HepG2 (cell line): ENCODE data around the gene TMBIM4. TPM values are rescaled to one million over a fixed set of nuclear protein-coding genes. Genes with fewer than 3 reads are reported as not detected.

Experiments used
- CBX2 ChIP-seq, 2 experiments: fragments of 200-600 bp in 1 of 2; sonication (generic); formaldehyde crosslinking in 1 of 2; IDR thresholded peaks; 2 replicates each; pipeline versions ENCODE4 v1.7.0 to v1.8.1; 2018 to 2022; ENCODE audit warnings: low read depth in 2 of 2, low read length in 1 of 2, mild to moderate bottlenecking in 1 of 2, missing genetic modification reagents in 1 of 2
- CREBL2 ChIP-seq: sonication (generic); formaldehyde crosslinking; IDR thresholded peaks from 2 replicates; pipeline ENCODE4 v1.8.1; 2023; ENCODE audit warnings: missing genetic modification reagents, mild to moderate bottlenecking, borderline replicate concordance
- E2F5 ChIP-seq: sonication (generic); formaldehyde crosslinking; conservative IDR thresholded peaks from 2 replicates; pipeline ENCODE4 v1.4.0; 2020; ENCODE audit warnings: missing genetic modification reagents
- FOXP4 ChIP-seq: sonication (generic); formaldehyde crosslinking; IDR thresholded peaks from 2 replicates; pipeline ENCODE4 v1.4.0; 2020; ENCODE audit warnings: missing genetic modification reagents
- NCOA5 ChIP-seq: sonication (generic); formaldehyde crosslinking; IDR thresholded peaks from 2 replicates; pipeline ENCODE4 v1.4.0; 2020; ENCODE audit warnings: missing genetic modification reagents
- ZGPAT ChIP-seq: IDR thresholded peaks from 2 replicates; pipeline ENCODE4 v1.6.1; 2016; ENCODE audit warnings: mild to moderate bottlenecking
- ZHX2 ChIP-seq, 2 experiments: sonication (generic) in 1 of 2; formaldehyde crosslinking in 1 of 2; IDR thresholded peaks; 2 replicates each; pipeline versions ENCODE4 v1.6.1 to v1.9.0; 2014 to 2022; ENCODE audit warnings: antibody characterized with exemption in 1 of 2, borderline replicate concordance in 1 of 2, inconsistent platforms in 1 of 2, low read depth in 1 of 2, missing genetic modification reagents in 1 of 2
- ZNF879 ChIP-seq: sonication (generic); formaldehyde crosslinking; IDR thresholded peaks from 2 replicates; pipeline ENCODE4 v1.8.1; 2023; ENCODE audit warnings: missing genetic modification reagents
- polyA plus RNA-seq, 8 experiments: library from polyadenylated mRNA; depleted of rRNA in 3 of 8; stranded (reverse) in 7 of 8; unstranded in 1 of 8; fragments of >200 nt; fragmentation: Illumina TruSeq in 4 of 8; extraction: Trizol in 4 of 8; gene quantifications; 2 replicates each; pipeline versions ENCODE4 v1.2.1 to v1.2.3, GENCODE V29; 2011 to 2016; ENCODE audit warnings: low read depth in 4 of 8, missing spikeins in 1 of 8, mixed read lengths in 1 of 8; ENCODE audit not compliant: insufficient read depth in 1 of 8
- total RNA-seq, 5 experiments: library from RNA; depleted of rRNA; stranded (reverse); fragments of >200 nt; fragmentation: Illumina TruSeq; extraction: Trizol; gene quantifications; 2 replicates each; pipeline ENCODE4 v1.2.3, GENCODE V29; 2016; ENCODE audit warnings: low read depth in 1 of 5
- TF ChIP-seq, protein P1 (sequence below): sonication (generic); formaldehyde crosslinking; IDR thresholded peaks from 2 replicates; pipeline ENCODE4 v1.5.0; 2020; ENCODE audit warnings: mild to moderate bottlenecking, missing genetic modification reagents
- TF ChIP-seq, protein P2 (sequence below): sonication (generic); formaldehyde crosslinking; IDR thresholded peaks from 2 replicates; pipeline ENCODE4 v1.5.0; 2020; ENCODE audit warnings: missing genetic modification reagents, mild to moderate bottlenecking, borderline replicate concordance

TMBIM4 gene
- total and polyA plus RNA-seq, 2 of the 13 experiments (the other 11 are each of a cell fraction or from before 2014, with no cell fraction given), result 60.5 to 67.7 TPM

GRCh38 chr12:66187036-66187435, 17.2 kb upstream of the TMBIM4 start (continued):
- no peak for TF ChIP-seq FOXP4
- TF ChIP-seq ZHX2 (IDR thresholded peaks at IDR 0.05; ENCODE audit: low read depth), result no peak
- TF ChIP-seq ZHX2 (CRISPR knock-in tag; IDR thresholded peaks at IDR 0.05; ENCODE audit: borderline replicate concordance), result no peak
- TF ChIP-seq, protein P1, sequence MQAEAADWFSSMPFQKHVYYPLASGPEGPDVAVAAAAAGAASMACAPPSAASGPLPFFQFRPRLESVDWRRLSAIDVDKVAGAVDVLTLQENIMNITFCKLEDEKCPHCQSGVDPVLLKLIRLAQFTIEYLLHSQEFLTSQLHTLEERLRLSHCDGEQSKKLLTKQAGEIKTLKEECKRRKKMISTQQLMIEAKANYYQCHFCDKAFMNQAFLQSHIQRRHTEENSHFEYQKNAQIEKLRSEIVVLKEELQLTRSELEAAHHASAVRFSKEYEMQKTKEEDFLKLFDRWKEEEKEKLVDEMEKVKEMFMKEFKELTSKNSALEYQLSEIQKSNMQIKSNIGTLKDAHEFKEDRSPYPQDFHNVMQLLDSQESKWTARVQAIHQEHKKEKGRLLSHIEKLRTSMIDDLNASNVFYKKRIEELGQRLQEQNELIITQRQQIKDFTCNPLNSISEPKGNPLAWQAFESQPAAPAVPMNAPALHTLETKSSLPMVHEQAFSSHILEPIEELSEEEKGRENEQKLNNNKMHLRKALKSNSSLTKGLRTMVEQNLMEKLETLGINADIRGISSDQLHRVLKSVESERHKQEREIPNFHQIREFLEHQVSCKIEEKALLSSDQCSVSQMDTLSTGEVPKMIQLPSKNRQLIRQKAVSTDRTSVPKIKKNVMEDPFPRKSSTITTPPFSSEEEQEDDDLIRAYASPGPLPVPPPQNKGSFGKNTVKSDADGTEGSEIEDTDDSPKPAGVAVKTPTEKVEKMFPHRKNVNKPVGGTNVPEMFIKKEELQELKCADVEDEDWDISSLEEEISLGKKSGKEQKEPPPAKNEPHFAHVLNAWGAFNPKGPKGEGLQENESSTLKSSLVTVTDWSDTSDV (CRISPR knock-in tag), result no peak
- TF ChIP-seq, protein P2, sequence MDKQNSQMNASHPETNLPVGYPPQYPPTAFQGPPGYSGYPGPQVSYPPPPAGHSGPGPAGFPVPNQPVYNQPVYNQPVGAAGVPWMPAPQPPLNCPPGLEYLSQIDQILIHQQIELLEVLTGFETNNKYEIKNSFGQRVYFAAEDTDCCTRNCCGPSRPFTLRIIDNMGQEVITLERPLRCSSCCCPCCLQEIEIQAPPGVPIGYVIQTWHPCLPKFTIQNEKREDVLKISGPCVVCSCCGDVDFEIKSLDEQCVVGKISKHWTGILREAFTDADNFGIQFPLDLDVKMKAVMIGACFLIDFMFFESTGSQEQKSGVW (CRISPR knock-in tag), result no peak
- TF ChIP-seq ZNF879, result no peak
- no peak for TF ChIP-seq ZGPAT (CRISPR knock-in tag)
- TF ChIP-seq NCOA5 (CRISPR knock-in tag), result no peak
- TF ChIP-seq E2F5 (CRISPR knock-in tag), result no peak
- no peak for TF ChIP-seq CREBL2 (CRISPR knock-in tag)
- no peak for TF ChIP-seq CBX2 (IDR thresholded peaks at IDR 0.05; ENCODE audit: low read depth, low read length)
- TF ChIP-seq CBX2 (CRISPR knock-in tag; IDR thresholded peaks at IDR 0.05; ENCODE audit: low read depth), result no peak
